HG03095 (cell line): Measurements from ENCODE around the gene COL4A3.
"Not testable (repeated sequence)": the region's sequence is repeated elsewhere in the genome, so short reads cannot be mapped to it uniquely, and the experiment has no call there.

Source experiments
- ATAC-seq: cut with Tn5 transposase; IDR thresholded peaks from one replicate; pipeline ENCODE4 v1.9.1; 2021; ENCODE audit warnings: moderate library complexity; ENCODE audit not compliant: unreplicated experiment

Gene COL4A3

GRCh38 chr2:227205701-227206100 is 41.3 kb downstream of the COL4A3 start:
- no peak for ATAC-seq

- no peak for ATAC-seq
These were observed 42.0 kb downstream of the COL4A3 start for GRCh38 chr2:227206406-227206805.

GRCh38 chr2:227207573-227207972 is 43.1 kb downstream of the COL4A3 start:
- no peak for ATAC-seq

- ATAC-seq: no peak
These were observed 50.2 kb downstream of the COL4A3 start for GRCh38 chr2:227214622-227215041.

- ATAC-seq: no peak
These were observed 55.1 kb downstream of the COL4A3 start for GRCh38 chr2:227219312-227220105.

GRCh38 chr2:227221120-227221519 is 56.7 kb downstream of the COL4A3 start:
- no peak for ATAC-seq

- no peak for ATAC-seq
These were observed 57.9 kb downstream of the COL4A3 start for GRCh38 chr2:227222292-227222691.

GRCh38 chr2:227225641-227226040 is 61.2 kb downstream of the COL4A3 start:
- ATAC-seq: not testable (repeated sequence)

- no peak for ATAC-seq
These were observed 63.7 kb downstream of the COL4A3 start for GRCh38 chr2:227228061-227228667.

- ATAC-seq: no peak
These were observed 65.7 kb downstream of the COL4A3 start for GRCh38 chr2:227230151-227230550.

GRCh38 chr2:227234429-227234828 is 70.0 kb downstream of the COL4A3 start:
- ATAC-seq: no peak

GRCh38 chr2:227237786-227238185 is 73.4 kb downstream of the COL4A3 start:
- ATAC-seq: no peak

- peak; percentile 61 for ATAC-seq
These were observed 74.1 kb downstream of the COL4A3 start for GRCh38 chr2:227238238-227239237.

- ATAC-seq: no peak
These were observed 76.6 kb downstream of the COL4A3 start for GRCh38 chr2:227241005-227241404.

- ATAC-seq: no peak
These were observed 84.5 kb downstream of the COL4A3 start for GRCh38 chr2:227248876-227249275.

GRCh38 chr2:227252831-227253230 is 88.4 kb downstream of the COL4A3 start:
- ATAC-seq: no peak

GRCh38 chr2:227256605-227257004 is 92.2 kb downstream of the COL4A3 start:
- ATAC-seq: no peak

- no peak for ATAC-seq
These were observed 93.4 kb downstream of the COL4A3 start for GRCh38 chr2:227257820-227258219.

GRCh38 chr2:227260041-227260440 is 95.6 kb downstream of the COL4A3 start:
- no peak for ATAC-seq

GRCh38 chr2:227267410-227268115 is 103.1 kb downstream of the COL4A3 start:
- ATAC-seq: no peak

- no peak for ATAC-seq
These were observed 116.5 kb downstream of the COL4A3 start for GRCh38 chr2:227280895-227281294.
